ENCODE measurements around the gene FAM20C. TPM values are rescaled to one million over a fixed set of nuclear protein-coding genes. Genes with fewer than 3 reads are reported as not detected.

FAM20C gene
- total and polyA plus RNA-seq, 2 of the 8 experiments (the other 6 are each of a cell fraction or from before 2014, with no cell fraction given): 9.5 to 34.8 TPM

- H3K4me3 ChIP-seq (ENCODE audit: extremely low read depth in 1 of 4, insufficient read depth in 2 of 4, low read depth in 3 of 4, low read length in 4 of 4): no peak overlapping the region
- no peak overlapping the region for H3K4me2 ChIP-seq (ENCODE audit: insufficient read depth in 1 of 2, low read depth in 2 of 2, low read length in 2 of 2)
- no peak overlapping the region for H3K14ac ChIP-seq (ENCODE audit: insufficient read length)
- H3K27me3 ChIP-seq (replicated peaks in 1 of 4; ENCODE audit: control insufficient read depth in 3 of 4, extremely low read depth in 1 of 4, insufficient read depth in 3 of 4, low read length in 3 of 4): no peaks in the 10 kb centered on the region
- H2AFZ ChIP-seq (ENCODE audit: low read length): no peak overlapping the region
- no peak overlapping the region for H3K9ac ChIP-seq (replicated peaks in 1 of 4; ENCODE audit: extremely low read depth in 1 of 4, low read depth in 3 of 4, low read length in 3 of 4)
- H2AK5ac ChIP-seq (ENCODE audit: low read depth, low read length): no peak overlapping the region
- DNase-seq (ENCODE audit: low read depth in 1 of 2, low spot score in 2 of 2): no peak
- H3K4me1 ChIP-seq (replicated peaks in 1 of 4; ENCODE audit: control insufficient read depth in 3 of 4, insufficient read depth in 4 of 4, low read length in 3 of 4): no peaks in the 10 kb centered on the region
- H3K23me2 ChIP-seq (ENCODE audit: low read depth, low read length): no peaks in the 10 kb centered on the region
- H2BK15ac ChIP-seq (ENCODE audit: low read length): no peak overlapping the region
- no peak overlapping the region for H3K23ac ChIP-seq (ENCODE audit: insufficient read length)
- no peaks in the 10 kb centered on the region for H4K20me1 ChIP-seq (replicated peaks in 1 of 2; ENCODE audit: control insufficient read depth in 1 of 2, insufficient read depth in 2 of 2, low read length in 2 of 2)
- H3K79me1 ChIP-seq (ENCODE audit: low read depth, low read length): no peaks in the 10 kb centered on the region
- ChIA-PET POLR2A (ENCODE audit: partially characterized antibody) (no interaction called here), CTCF (ENCODE audit: partially characterized antibody) (no interaction called here)
- H3K56ac ChIP-seq (replicated peaks; ENCODE audit: insufficient read length, low read depth, low read length): no peak overlapping the region
- H4K8ac ChIP-seq (ENCODE audit: extremely low read depth, insufficient read depth, low read length): no peak overlapping the region
- peaks cover 51 to 73% of the 10 kb centered on the region in 2 experiments for H3K9me3 ChIP-seq (ENCODE audit: insufficient read depth in 2 of 2, low read depth in 1 of 2, low read length in 1 of 2)
- no peak for FAIRE-seq
- no peak overlapping the region for H3K4ac ChIP-seq (replicated peaks; ENCODE audit: insufficient read length, low read depth, low read length)
- no peak overlapping the region for H4K5ac ChIP-seq (ENCODE audit: insufficient read length, low read depth, low read length)
- H3K27ac ChIP-seq (ENCODE audit: low read depth, low read length): no peak overlapping the region
- H2BK120ac ChIP-seq (replicated peaks; ENCODE audit: low read depth, low read length): no peak overlapping the region
- no peak overlapping the region for H2BK20ac ChIP-seq (ENCODE audit: low read length)
- WGBS, 2 experiments (ENCODE audit: extremely low coverage in 1 of 2, insufficient coverage in 1 of 2, insufficient read length in 1 of 2, insufficient replicate concordance in 2 of 2, low coverage in 1 of 2, low lambda C conversion rate in 2 of 2, missing lambda C conversion rate in 1 of 2): 86% methylated on average over 11 of the region's 14 CpGs; no CpG with 5 or more reads in 1 of the 2 experiments
- no peak overlapping the region for H4K91ac ChIP-seq (replicated peaks; ENCODE audit: insufficient read length, low read length)
- H3K36me3 ChIP-seq (ENCODE audit: control insufficient read depth in 2 of 4, insufficient read depth in 4 of 4, low read length in 3 of 4): no peaks in the 10 kb centered on the region
- H2BK12ac ChIP-seq (ENCODE audit: low read depth, low read length): no peak overlapping the region
- H2BK5ac ChIP-seq (ENCODE audit: low read depth, low read length): no peak overlapping the region
- H3K79me2 ChIP-seq (ENCODE audit: control insufficient read depth in 1 of 2, insufficient read depth in 2 of 2, low read length in 2 of 2): no peaks in the 10 kb centered on the region
- no peak overlapping the region for H3K18ac ChIP-seq (ENCODE audit: extremely low read depth, low read length)
- TF ChIP-seq NANOG (IDR thresholded peaks at IDR 0.05; ENCODE audit: insufficient read depth, low read depth, low read length, poor library complexity, severe bottlenecking) (no peak), MAX (IDR thresholded peaks at IDR 0.05) (no peak), CBX8 (IDR thresholded peaks at IDR 0.05; ENCODE audit: borderline replicate concordance, low read depth, low read length) (no peak), EZH2 (IDR thresholded peaks at IDR 0.05; ENCODE audit: low read depth, low read length, severe bottlenecking) (no peak), POU5F1 (IDR thresholded peaks at IDR 0.05; ENCODE audit: low read depth, low read length) (no peak), SRF (IDR thresholded peaks at IDR 0.05; ENCODE audit: low read depth, low read length) (no peak), USF2 (IDR thresholded peaks at IDR 0.05; ENCODE audit: low read length) (no peak), YY1 (IDR thresholded peaks at IDR 0.05; ENCODE audit: low read depth, low read length) (no peak), BACH1 (IDR thresholded peaks at IDR 0.05; ENCODE audit: low read length) (no peak), SAP30 (IDR thresholded peaks at IDR 0.05; ENCODE audit: insufficient read depth, insufficient replicate concordance, low read length) (no peak), ASH2L (IDR thresholded peaks at IDR 0.05; ENCODE audit: low read length) (no peak), BCL11A (IDR thresholded peaks at IDR 0.05; ENCODE audit: low read depth in 2 of 2, low read length in 2 of 2) (no peak)
Measured at GRCh38 chr7:271266-272107, 79.1 kb downstream of the FAM20C start.
